Measurements from ENCODE around the gene FAM81B.

The FAM81B gene

DNA sequence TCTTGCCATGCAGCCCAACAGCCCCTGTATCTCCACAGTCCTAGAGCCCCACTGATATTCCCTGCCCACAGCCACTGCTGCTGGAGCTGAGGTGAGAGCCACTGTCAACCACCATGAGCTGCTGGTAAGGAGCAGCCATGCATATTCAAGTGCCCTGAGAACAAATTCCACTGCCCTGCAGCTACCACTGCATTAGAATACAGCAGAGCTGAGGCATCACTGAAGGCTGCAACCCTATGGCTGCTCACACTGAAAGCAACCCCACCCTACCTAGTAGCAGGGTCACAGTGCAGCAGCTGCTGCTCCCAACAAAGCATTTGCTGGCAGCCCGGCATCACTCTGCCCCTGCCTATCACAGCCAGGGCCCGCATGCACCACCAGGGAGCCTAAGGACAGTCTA is 95.0 kb downstream of the FAM81B start:
- no peak for DNase-seq

DNA sequence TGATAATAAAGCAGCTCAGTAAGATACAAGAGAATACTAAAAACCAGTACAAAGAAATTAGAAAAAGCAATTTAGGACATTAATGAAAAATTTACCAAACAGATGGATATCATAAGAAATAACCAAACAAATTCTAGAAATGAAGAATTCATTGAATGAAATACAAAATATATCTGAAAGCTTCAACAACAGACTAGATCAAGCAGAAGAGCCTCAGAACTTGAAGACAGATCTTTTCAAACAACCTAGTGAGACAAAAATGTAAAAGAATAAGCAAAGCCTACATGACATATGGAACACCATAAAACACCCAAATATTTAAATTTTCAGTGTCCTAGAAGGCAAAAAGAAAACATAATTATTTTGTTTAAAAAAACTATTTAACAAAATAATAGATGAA is 96.7 kb downstream of the FAM81B start:
- DNase-seq, result no peak

All from NCI-H187 treated with DMSO at 0.1 percent for 48 hours (cell line).